IMR-90 (cell line): ENCODE measurements around the gene CEACAM16.

ENCODE experiments used
- BHLHE40 ChIP-seq: fragments of 150-350 bp; IDR thresholded peaks from 2 replicates; pipeline ENCODE4 v1.6.1; 2016; ENCODE audit warnings: mild to moderate bottlenecking, low read depth, low read length
- FOS ChIP-seq: fragments of 150-350 bp; IDR thresholded peaks from 2 replicates; pipeline ENCODE4 v1.6.1; 2016; ENCODE audit warnings: low read depth, low read length
- MAFK ChIP-seq: IDR thresholded peaks from 2 replicates; pipeline ENCODE4 v1.6.1; 2012; ENCODE audit warnings: low read depth, low read length, improper control_type of control experiment
- TF ChIP-seq, protein P1 (sequence below): conservative IDR thresholded peaks from 2 replicates; pipeline ENCODE4 v1.5.1; 2012; ENCODE audit warnings: mild to moderate bottlenecking, low read depth, low read length, improper control_type of control experiment

DNA sequence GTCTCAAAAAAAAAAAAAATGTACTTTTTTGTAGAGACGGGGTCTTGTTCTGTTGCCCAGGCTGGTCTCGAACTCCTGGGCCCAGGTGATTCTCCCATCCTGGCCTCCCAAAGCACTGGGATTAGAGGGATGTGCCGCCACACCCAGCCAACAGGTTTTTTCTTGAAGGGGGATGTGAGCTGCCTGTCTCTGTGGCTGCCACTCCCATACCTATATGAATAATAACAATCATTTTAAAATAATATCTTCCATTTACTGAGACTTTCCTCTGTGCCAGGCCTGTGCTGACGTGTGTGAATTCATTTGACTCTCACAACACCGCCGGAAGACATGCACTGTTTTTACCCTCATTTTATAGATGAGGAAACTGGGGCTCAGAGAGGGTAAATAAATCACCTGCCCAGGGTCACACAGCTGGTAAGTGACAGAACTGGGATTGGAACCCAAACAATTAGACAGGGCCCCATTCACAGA, 42.3 kb downstream of the CEACAM16 start:
- TF ChIP-seq MAFK (no peak), FOS (no peak), BHLHE40 (no peak)
- TF ChIP-seq, protein P1, sequence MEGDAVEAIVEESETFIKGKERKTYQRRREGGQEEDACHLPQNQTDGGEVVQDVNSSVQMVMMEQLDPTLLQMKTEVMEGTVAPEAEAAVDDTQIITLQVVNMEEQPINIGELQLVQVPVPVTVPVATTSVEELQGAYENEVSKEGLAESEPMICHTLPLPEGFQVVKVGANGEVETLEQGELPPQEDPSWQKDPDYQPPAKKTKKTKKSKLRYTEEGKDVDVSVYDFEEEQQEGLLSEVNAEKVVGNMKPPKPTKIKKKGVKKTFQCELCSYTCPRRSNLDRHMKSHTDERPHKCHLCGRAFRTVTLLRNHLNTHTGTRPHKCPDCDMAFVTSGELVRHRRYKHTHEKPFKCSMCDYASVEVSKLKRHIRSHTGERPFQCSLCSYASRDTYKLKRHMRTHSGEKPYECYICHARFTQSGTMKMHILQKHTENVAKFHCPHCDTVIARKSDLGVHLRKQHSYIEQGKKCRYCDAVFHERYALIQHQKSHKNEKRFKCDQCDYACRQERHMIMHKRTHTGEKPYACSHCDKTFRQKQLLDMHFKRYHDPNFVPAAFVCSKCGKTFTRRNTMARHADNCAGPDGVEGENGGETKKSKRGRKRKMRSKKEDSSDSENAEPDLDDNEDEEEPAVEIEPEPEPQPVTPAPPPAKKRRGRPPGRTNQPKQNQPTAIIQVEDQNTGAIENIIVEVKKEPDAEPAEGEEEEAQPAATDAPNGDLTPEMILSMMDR = no peak
